HL-60 (cell line): ENCODE data around the gene UCMA.
"Not testable (repeated sequence)": the region's sequence is repeated elsewhere in the genome, so short reads cannot be mapped to it uniquely, and the experiment has no call there.

Source experiments
- DNase-seq, 2 experiments: peaks; one replicate each; pipeline ENCODE4 v3.0.0-alpha.2; 2010 to 2020; ENCODE audit warnings: low read depth in 1 of 2, low spot score in 1 of 2
- H3K27ac ChIP-seq: fragments of 250-450 bp; sonication (Bioruptor Pico); replicated peaks from 2 replicates; pipeline ENCODE4 v1.5.1; 2020; ENCODE audit warnings: mild to moderate bottlenecking, moderate library complexity
- H3K27me3 ChIP-seq: fragments of 250-450 bp; sonication (Bioruptor Pico); 2 replicates; pipeline ENCODE4 v1.5.1; 2021; ENCODE audit warnings: mild to moderate bottlenecking, moderate library complexity; ENCODE audit not compliant: insufficient read depth, poor library complexity, severe bottlenecking
- H3K4me3 ChIP-seq: replicated peaks from 2 replicates; pipeline ENCODE4 v1.5.1; 2011; ENCODE audit warnings: mild to moderate bottlenecking, control low read depth, low read length; ENCODE audit not compliant: insufficient read depth
- GABPA ChIP-seq: IDR thresholded peaks from 2 replicates; pipeline ENCODE4 v1.6.1; 2012; ENCODE audit warnings: low read depth
- POLR2AphosphoS5 ChIP-seq: IDR thresholded peaks from 2 replicates; pipeline ENCODE4 v1.6.1; 2012; ENCODE audit warnings: low read depth
- SPI1 ChIP-seq: IDR thresholded peaks from 2 replicates; pipeline ENCODE4 v1.6.1; 2012; ENCODE audit warnings: low read depth, mild to moderate bottlenecking, borderline replicate concordance
- long read RNA-seq: library from polyadenylated mRNA; unstranded; transcript quantifications from one replicate; pipeline ENCODE4 v2.0.0, GENCODE V29; 2020
- TF ChIP-seq, protein P1 (sequence below): IDR thresholded peaks from one replicate; pipeline ENCODE4 v1.5.1; 2011; ENCODE audit warnings: low read length, control low read depth, inconsistent platforms; ENCODE audit not compliant: insufficient read depth
- TF ChIP-seq, protein P2 (sequence below): IDR thresholded peaks from 2 replicates; pipeline ENCODE4 v1.6.1; 2012; ENCODE audit warnings: low read depth; ENCODE audit not compliant: insufficient replicate concordance

UCMA gene, protein sequence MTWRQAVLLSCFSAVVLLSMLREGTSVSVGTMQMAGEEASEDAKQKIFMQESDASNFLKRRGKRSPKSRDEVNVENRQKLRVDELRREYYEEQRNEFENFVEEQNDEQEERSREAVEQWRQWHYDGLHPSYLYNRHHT
- long read RNA-seq = 0 reads

DNA sequence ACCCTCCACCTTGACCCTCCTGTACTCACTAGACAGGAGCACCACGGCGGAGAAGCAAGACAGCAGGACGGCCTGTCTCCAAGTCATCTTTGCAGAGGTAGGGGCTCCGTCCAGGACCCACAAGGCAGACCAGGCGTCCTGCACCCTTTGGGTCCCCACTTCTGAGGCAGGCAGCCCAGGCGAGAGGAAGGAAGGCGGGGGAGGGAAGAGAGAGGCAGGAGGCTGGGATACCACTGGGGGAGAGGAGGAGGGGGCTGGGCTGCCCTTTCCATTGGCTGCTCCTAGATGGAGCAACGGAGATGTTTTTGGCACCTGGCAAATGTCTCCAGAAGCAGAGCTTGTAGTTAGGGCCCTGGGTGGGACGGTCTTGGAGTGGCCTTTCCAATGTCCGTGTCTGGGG is at the start of gene UCMA:
Gene UCMA (minus strand): TSS at position 203 of the 400 bp plus-strand sequence. CDS start 116 bp downstream, at position 87.
- Histone ChIP-seq H3K27me3 (no peaks in the 10 kb centered on the region), H3K4me3 (no peak within 1 kb of the TSS), H3K27ac (no peak within 1 kb of the TSS)
- no peak for DNase-seq
- TF ChIP-seq, protein P1, sequence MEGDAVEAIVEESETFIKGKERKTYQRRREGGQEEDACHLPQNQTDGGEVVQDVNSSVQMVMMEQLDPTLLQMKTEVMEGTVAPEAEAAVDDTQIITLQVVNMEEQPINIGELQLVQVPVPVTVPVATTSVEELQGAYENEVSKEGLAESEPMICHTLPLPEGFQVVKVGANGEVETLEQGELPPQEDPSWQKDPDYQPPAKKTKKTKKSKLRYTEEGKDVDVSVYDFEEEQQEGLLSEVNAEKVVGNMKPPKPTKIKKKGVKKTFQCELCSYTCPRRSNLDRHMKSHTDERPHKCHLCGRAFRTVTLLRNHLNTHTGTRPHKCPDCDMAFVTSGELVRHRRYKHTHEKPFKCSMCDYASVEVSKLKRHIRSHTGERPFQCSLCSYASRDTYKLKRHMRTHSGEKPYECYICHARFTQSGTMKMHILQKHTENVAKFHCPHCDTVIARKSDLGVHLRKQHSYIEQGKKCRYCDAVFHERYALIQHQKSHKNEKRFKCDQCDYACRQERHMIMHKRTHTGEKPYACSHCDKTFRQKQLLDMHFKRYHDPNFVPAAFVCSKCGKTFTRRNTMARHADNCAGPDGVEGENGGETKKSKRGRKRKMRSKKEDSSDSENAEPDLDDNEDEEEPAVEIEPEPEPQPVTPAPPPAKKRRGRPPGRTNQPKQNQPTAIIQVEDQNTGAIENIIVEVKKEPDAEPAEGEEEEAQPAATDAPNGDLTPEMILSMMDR = no peak

DNA sequence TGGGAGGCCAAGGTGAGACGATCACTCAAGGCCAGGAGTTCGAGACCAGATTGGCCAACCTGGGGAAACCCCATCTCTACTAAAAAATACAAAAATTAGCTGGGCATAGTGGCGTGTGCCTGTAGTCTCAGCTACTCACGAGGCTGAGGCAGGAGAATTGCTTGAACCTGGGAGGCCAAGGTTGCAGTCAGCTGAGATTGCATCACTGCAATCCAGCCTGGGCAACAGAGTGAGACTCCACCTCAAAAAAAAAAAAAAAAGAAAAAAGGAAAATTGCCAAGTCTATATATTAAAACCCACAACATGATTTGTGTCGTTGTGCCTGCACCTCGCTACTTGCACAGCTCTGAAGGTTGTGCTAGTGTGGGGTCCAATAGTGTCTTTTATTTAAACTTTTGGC is 48.2 kb upstream of the UCMA start:
- not testable (repeated sequence) for H3K4me3 ChIP-seq, DNase-seq, H3K27me3 ChIP-seq, H3K27ac ChIP-seq

DNA sequence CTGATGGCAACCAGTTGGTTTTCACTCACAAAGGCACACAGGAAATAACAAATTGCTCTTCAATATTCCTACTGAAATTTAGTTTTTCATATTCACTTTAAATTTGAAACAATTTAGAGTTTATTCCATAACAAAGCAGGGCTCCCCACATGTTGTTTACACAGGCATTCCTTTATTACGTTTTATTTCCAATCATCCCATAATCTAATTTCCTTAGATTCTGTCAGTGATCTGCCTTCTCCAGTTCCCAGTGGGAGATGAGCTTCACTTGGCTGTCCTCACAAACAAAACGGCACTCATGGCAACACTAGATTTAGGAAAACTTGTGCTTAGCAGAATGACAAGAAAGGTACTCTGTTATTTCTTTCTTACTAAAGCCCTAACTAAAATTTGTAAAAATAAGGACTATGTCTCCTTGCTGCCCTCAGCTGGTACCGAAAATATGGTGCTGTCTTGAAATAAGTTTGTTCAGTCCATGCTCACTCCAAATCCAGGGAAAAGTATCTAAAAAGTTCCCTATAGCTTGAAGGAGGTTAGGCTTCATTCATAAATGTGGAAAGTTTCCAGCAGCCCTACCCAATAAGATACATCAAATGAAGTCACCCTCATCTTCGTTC is 42.7 kb upstream of the UCMA start:
- Histone ChIP-seq H3K27me3 (no peaks in the 10 kb centered on the region), H3K27ac (no peak overlapping the region), H3K4me3 (no peak overlapping the region)
- DNase-seq = no peak
- TF ChIP-seq POLR2AphosphoS5 (no peak), SPI1 (no peak), GABPA (no peak)
- TF ChIP-seq, protein P1 = no peak
- TF ChIP-seq, protein P2, sequence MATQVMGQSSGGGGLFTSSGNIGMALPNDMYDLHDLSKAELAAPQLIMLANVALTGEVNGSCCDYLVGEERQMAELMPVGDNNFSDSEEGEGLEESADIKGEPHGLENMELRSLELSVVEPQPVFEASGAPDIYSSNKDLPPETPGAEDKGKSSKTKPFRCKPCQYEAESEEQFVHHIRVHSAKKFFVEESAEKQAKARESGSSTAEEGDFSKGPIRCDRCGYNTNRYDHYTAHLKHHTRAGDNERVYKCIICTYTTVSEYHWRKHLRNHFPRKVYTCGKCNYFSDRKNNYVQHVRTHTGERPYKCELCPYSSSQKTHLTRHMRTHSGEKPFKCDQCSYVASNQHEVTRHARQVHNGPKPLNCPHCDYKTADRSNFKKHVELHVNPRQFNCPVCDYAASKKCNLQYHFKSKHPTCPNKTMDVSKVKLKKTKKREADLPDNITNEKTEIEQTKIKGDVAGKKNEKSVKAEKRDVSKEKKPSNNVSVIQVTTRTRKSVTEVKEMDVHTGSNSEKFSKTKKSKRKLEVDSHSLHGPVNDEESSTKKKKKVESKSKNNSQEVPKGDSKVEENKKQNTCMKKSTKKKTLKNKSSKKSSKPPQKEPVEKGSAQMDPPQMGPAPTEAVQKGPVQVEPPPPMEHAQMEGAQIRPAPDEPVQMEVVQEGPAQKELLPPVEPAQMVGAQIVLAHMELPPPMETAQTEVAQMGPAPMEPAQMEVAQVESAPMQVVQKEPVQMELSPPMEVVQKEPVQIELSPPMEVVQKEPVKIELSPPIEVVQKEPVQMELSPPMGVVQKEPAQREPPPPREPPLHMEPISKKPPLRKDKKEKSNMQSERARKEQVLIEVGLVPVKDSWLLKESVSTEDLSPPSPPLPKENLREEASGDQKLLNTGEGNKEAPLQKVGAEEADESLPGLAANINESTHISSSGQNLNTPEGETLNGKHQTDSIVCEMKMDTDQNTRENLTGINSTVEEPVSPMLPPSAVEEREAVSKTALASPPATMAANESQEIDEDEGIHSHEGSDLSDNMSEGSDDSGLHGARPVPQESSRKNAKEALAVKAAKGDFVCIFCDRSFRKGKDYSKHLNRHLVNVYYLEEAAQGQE = no peak

DNA sequence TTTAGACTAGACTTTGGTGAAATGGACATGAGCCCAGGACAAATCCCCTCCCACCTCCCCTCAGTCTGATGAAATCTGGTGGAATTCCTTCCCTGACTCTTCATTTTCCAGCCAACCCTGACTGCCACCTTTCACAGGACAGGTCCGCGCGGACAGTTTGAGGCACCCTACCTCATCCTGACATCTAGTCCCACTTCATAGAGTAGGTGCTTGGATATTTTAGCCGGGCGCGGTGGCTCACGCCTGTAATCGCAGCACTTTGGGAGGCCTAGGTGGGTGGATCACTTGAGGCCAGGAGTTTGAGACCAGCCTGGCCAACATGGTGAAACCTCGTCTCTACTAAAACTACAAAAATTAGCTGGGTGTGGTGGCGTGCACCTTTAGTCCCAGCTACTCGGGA is 42.0 kb upstream of the UCMA start:
- H3K4me3 ChIP-seq, H3K27ac ChIP-seq, H3K27me3 ChIP-seq, DNase-seq: not testable (repeated sequence)

DNA sequence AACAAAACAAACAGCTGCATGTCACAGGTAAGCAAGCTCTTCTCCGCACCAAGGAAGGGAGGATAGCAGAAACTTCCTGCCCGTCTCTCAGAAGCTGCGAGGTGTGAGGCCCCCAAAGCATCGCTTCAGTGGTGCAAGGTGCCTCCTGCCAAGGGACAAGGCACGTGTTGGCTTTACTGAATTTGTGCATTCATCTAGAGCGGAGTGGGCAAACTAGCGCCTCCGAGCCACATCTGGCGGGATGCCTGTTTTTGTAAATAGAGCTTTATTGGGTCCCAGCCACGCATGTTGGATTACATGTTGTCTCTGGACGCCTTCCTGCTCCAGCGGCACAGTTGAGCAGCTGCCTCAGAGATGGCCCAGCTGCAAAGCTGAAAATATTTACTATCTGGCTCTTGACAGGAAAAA is 38.0 kb upstream of the UCMA start:
- no peak for DNase-seq
- TF ChIP-seq GABPA = no peak
- TF ChIP-seq, protein P1 = no peak
- TF ChIP-seq POLR2AphosphoS5 = no peak
- TF ChIP-seq, protein P2 = no peak
- TF ChIP-seq SPI1 = no peak
- H3K27me3 ChIP-seq = no peaks in the 10 kb centered on the region
- H3K27ac ChIP-seq = no peak overlapping the region
- H3K4me3 ChIP-seq = no peak overlapping the region
